Activated T-cell treated with anti-CD3 and anti-CD28 coated beads, Interleukin-2, amount 50 U/mL, for 72 hours (primary cell): ENCODE measurements around the gene ZCCHC14. TPM values are rescaled to one million over a fixed set of nuclear protein-coding genes. Genes with fewer than 3 reads are reported as not detected.
"Not testable (repeated sequence)": the region's sequence is repeated elsewhere in the genome, so short reads cannot be mapped to it uniquely, and the experiment has no call there.

ENCODE experiments used
- ATAC-seq, 2 donors: fragments of 150-1000 bp; cut with Tn5 transposase; replicated peaks in 1 of 2; 2 replicates each; pipeline ENCODE4 v1.10.0; 2021; ENCODE audit warnings: moderate library complexity in 2 of 2, mild to moderate bottlenecking in 1 of 2
- DNase-seq, 2 donors: peaks; one replicate each; pipeline ENCODE4 v3.0.0; 2021 to 2022; ENCODE audit warnings: mixed read lengths in 1 of 2
- H3K27ac Mint-ChIP-seq: one replicate; pipeline ENCODE4 v1.8.0; 2022; ENCODE audit warnings: mild to moderate bottlenecking, moderate library complexity, mixed read lengths
- H3K27me3 Mint-ChIP-seq: one replicate; pipeline ENCODE4 v1.8.0; 2022; ENCODE audit warnings: low read depth, mixed read lengths
- H3K36me3 Mint-ChIP-seq, 2 donors: one replicate each; pipeline ENCODE4 v1.8.0; 2022; ENCODE audit warnings: mixed read lengths in 2 of 2, mild to moderate bottlenecking in 1 of 2; ENCODE audit not compliant: insufficient read depth in 2 of 2
- H3K4me1 Mint-ChIP-seq: one replicate; pipeline ENCODE4 v1.8.0; 2022; ENCODE audit warnings: low read depth, mixed read lengths
- H3K4me3 Mint-ChIP-seq, 2 donors: one replicate each; pipeline ENCODE4 v1.8.0; 2022; ENCODE audit warnings: mild to moderate bottlenecking in 2 of 2, mixed read lengths in 2 of 2, moderate library complexity in 2 of 2
- H3K9me3 Mint-ChIP-seq, 2 donors: one replicate each; pipeline ENCODE4 v1.8.0; 2022; ENCODE audit warnings: mixed read lengths in 2 of 2
- total RNA-seq, 2 donors: library from RNA; stranded (reverse); gene quantifications; one replicate each; pipeline ENCODE4 v1.2.3, GENCODE V29; 2022

ZCCHC14 gene
- total RNA-seq, 2 donors from 2014 or later: 13.6 to 14.1 TPM

- Mint-ChIP-seq H3K27me3 (no peaks in the 10 kb centered on the region), H3K27ac (peak overlapping the region; percentile 97), H3K4me1 (peaks cover 61% of the 10 kb centered on the region), H3K4me3 (peak overlapping the region in 1 of 2 donors; percentile 73), H3K36me3 (peaks cover 8% of the 10 kb centered on the region in 2 donors), H3K9me3 (peaks cover 0 to 2% of the 10 kb centered on the region in 2 donors)
- DNase-seq: no peak
- no peak for ATAC-seq
Observed at GRCh38 chr16:87389245-87389644, 103.6 kb downstream of the ZCCHC14 start.

- Mint-ChIP-seq H3K27ac (peak overlapping the region; percentile 81), H3K27me3 (no peaks in the 10 kb centered on the region)
- ATAC-seq: no peak
Observed at GRCh38 chr16:87388818-87389134, 104.0 kb downstream of the ZCCHC14 start.

GRCh38 chr16:87387942-87388817, 104.6 kb downstream of the ZCCHC14 start:
- H3K36me3 Mint-ChIP-seq: peaks cover under 1 to 7% of the 10 kb centered on the region in 2 donors
- DNase-seq: peak; percentile 87 to 93
- H3K27ac Mint-ChIP-seq: peak overlapping the region; percentile 81
- peak; percentile 68 to 70 for ATAC-seq
- H3K4me1 Mint-ChIP-seq: peaks cover 55% of the 10 kb centered on the region
- peak overlapping the region; percentile 55 to 72 for H3K4me3 Mint-ChIP-seq
- H3K27me3 Mint-ChIP-seq: no peaks in the 10 kb centered on the region
- peaks cover 0 to 2% of the 10 kb centered on the region in 2 donors for H3K9me3 Mint-ChIP-seq

More at GRCh38 chr16:87388818-87389134, 104.0 kb downstream of the ZCCHC14 start:
- Mint-ChIP-seq H3K4me1 (peaks cover 60% of the 10 kb centered on the region), H3K9me3 (peaks cover 0 to 2% of the 10 kb centered on the region in 2 donors), H3K4me3 (peak overlapping the region; percentile 55 to 72), H3K36me3 (peaks cover 7 to 10% of the 10 kb centered on the region in 2 donors)
- no peak for DNase-seq

- ATAC-seq, DNase-seq, H3K27me3 Mint-ChIP-seq, H3K9me3 Mint-ChIP-seq, H3K36me3 Mint-ChIP-seq: not testable (repeated sequence)
- peaks cover 73% of the 10 kb centered on the region for H3K4me1 Mint-ChIP-seq
- H3K4me3 Mint-ChIP-seq: peak overlapping the region; percentile 87 to 93
- H3K27ac Mint-ChIP-seq: peak overlapping the region; percentile 86
Observed at GRCh38 chr16:87384875-87385167, 108.0 kb downstream of the ZCCHC14 start.

GRCh38 chr16:87384162-87384874, 108.5 kb downstream of the ZCCHC14 start:
- ATAC-seq: peak; percentile 2 to 4
- peaks cover 70% of the 10 kb centered on the region for H3K4me1 Mint-ChIP-seq
- H3K4me3 Mint-ChIP-seq: peak overlapping the region; percentile 87 to 93
- peaks cover 0 to 2% of the 10 kb centered on the region in 2 donors for H3K9me3 Mint-ChIP-seq
- peaks cover 2% of the 10 kb centered on the region in 2 donors for H3K36me3 Mint-ChIP-seq
- H3K27me3 Mint-ChIP-seq: no peaks in the 10 kb centered on the region
- peak in 1 of 2 donors; percentile 51 for DNase-seq
- peak overlapping the region; percentile 100 for H3K27ac Mint-ChIP-seq

GRCh38 chr16:87383505-87384161, 109.2 kb downstream of the ZCCHC14 start, which contains the start of gene FBXO31:
Gene FBXO31 (minus strand): TSS chr16:87383776. CDS start chr16:87383744, 32 bp downstream.
- Mint-ChIP-seq H3K4me3 (peak within 1 kb of the TSS; percentile 87 to 98), H3K4me1 (peaks cover 68% of the 10 kb centered on the region), H3K36me3 (peaks cover 2% of the 10 kb centered on the region in 2 donors), H3K9me3 (peaks cover 0 to 2% of the 10 kb centered on the region in 2 donors), H3K27ac (peak within 1 kb of the TSS; percentile 100), H3K27me3 (no peaks in the 10 kb centered on the region)
- ATAC-seq (peak; percentile 67 to 72), DNase-seq (peak; percentile 93 to 96)

- Mint-ChIP-seq H3K36me3 (peaks cover 2% of the 10 kb centered on the region in 2 donors), H3K9me3 (peaks cover 0 to 1% of the 10 kb centered on the region in 2 donors), H3K4me3 (peak overlapping the region; percentile 85 to 98), H3K27me3 (no peaks in the 10 kb centered on the region), H3K4me1 (peaks cover 56% of the 10 kb centered on the region), H3K27ac (peak overlapping the region; percentile 93)
- no peak for DNase-seq
- ATAC-seq: no peak
Observed at GRCh38 chr16:87382023-87382785, 110.6 kb downstream of the ZCCHC14 start.

GRCh38 chr16:87380881-87381280, 111.9 kb downstream of the ZCCHC14 start:
- H3K27me3 Mint-ChIP-seq: no peaks in the 10 kb centered on the region
- peaks cover 62% of the 10 kb centered on the region for H3K4me1 Mint-ChIP-seq
- H3K27ac Mint-ChIP-seq: peak overlapping the region; percentile 92
- no peak for ATAC-seq
- H3K9me3 Mint-ChIP-seq: no peaks in the 10 kb centered on the region
- H3K4me3 Mint-ChIP-seq: peak overlapping the region; percentile 85 to 98
- DNase-seq: no peak
- H3K36me3 Mint-ChIP-seq: peaks cover 2% of the 10 kb centered on the region in 2 donors

- peaks cover 2% of the 10 kb centered on the region in 2 donors for H3K36me3 Mint-ChIP-seq
- DNase-seq (no peak), ATAC-seq (no peak)
- H3K4me3 Mint-ChIP-seq: peak overlapping the region; percentile 85 to 98
- H3K27ac Mint-ChIP-seq: peak overlapping the region; percentile 92
- peaks cover 67% of the 10 kb centered on the region for H3K4me1 Mint-ChIP-seq
- no peaks in the 10 kb centered on the region for H3K9me3 Mint-ChIP-seq
- no peaks in the 10 kb centered on the region for H3K27me3 Mint-ChIP-seq
Observed at GRCh38 chr16:87380403-87380802, 112.4 kb downstream of the ZCCHC14 start.

- H3K36me3 Mint-ChIP-seq, H3K27me3 Mint-ChIP-seq: not testable (repeated sequence)
Observed at GRCh38 chr16:87379312-87379752, 113.5 kb downstream of the ZCCHC14 start.

GRCh38 chr16:87376660-87377059, 116.2 kb downstream of the ZCCHC14 start:
- H3K27ac Mint-ChIP-seq: no peak overlapping the region

More at GRCh38 chr16:87379312-87379752, 113.5 kb downstream of the ZCCHC14 start:
- not testable (repeated sequence) for ATAC-seq, DNase-seq, H3K9me3 Mint-ChIP-seq, H3K27ac Mint-ChIP-seq, H3K4me3 Mint-ChIP-seq
- H3K4me1 Mint-ChIP-seq: peaks cover 62% of the 10 kb centered on the region

GRCh38 chr16:87375426-87376135, 117.2 kb downstream of the ZCCHC14 start:
- no peaks in the 10 kb centered on the region for H3K36me3 Mint-ChIP-seq
- H3K4me1 Mint-ChIP-seq: peaks cover 45% of the 10 kb centered on the region
- H3K27ac Mint-ChIP-seq: no peak overlapping the region

More at GRCh38 chr16:87376660-87377059, 116.2 kb downstream of the ZCCHC14 start:
- Mint-ChIP-seq H3K4me3 (no peak overlapping the region), H3K9me3 (no peaks in the 10 kb centered on the region), H3K27me3 (no peaks in the 10 kb centered on the region), H3K4me1 (peaks cover 49% of the 10 kb centered on the region), H3K36me3 (no peaks in the 10 kb centered on the region)
- no peak for ATAC-seq
- DNase-seq: no peak

More at GRCh38 chr16:87375426-87376135, 117.2 kb downstream of the ZCCHC14 start:
- ATAC-seq (no peak), DNase-seq (no peak)
- Mint-ChIP-seq H3K4me3 (no peak overlapping the region), H3K9me3 (no peaks in the 10 kb centered on the region), H3K27me3 (no peaks in the 10 kb centered on the region)
